Endothelial cell (in vitro differentiated cells): ENCODE data around the gene ATP10D. TPM values are rescaled to one million over a fixed set of nuclear protein-coding genes. Genes with fewer than 3 reads are reported as not detected.

Experiments used
- DNase-seq: peaks from one replicate; pipeline ENCODE4 v3.0.0; 2021; ENCODE audit warnings: low spot score
- H3K27ac Mint-ChIP-seq: one replicate; pipeline ENCODE4 v1.8.0; 2021; ENCODE audit warnings: mixed read lengths, inconsistent platforms; ENCODE audit not compliant: unreplicated experiment
- H3K27me3 Mint-ChIP-seq: one replicate; pipeline ENCODE4 v1.8.0; 2021; ENCODE audit warnings: mild to moderate bottlenecking, moderate library complexity, mixed read lengths, inconsistent platforms; ENCODE audit not compliant: unreplicated experiment
- H3K36me3 Mint-ChIP-seq: one replicate; pipeline ENCODE4 v1.8.0; 2021; ENCODE audit warnings: mild to moderate bottlenecking, low read depth, mixed read lengths, inconsistent platforms; ENCODE audit not compliant: unreplicated experiment
- H3K4me1 Mint-ChIP-seq: one replicate; pipeline ENCODE4 v1.8.0; 2021; ENCODE audit warnings: mild to moderate bottlenecking, mixed read lengths, inconsistent platforms; ENCODE audit not compliant: unreplicated experiment
- H3K4me3 Mint-ChIP-seq: one replicate; pipeline ENCODE4 v1.8.0; 2021; ENCODE audit warnings: mild to moderate bottlenecking, mixed read lengths, inconsistent platforms; ENCODE audit not compliant: unreplicated experiment
- H3K9me3 Mint-ChIP-seq: one replicate; pipeline ENCODE4 v1.8.0; 2021; ENCODE audit warnings: mixed read lengths, inconsistent platforms; ENCODE audit not compliant: unreplicated experiment
- total RNA-seq: library from RNA; stranded (reverse); fragmentation: NEBNext Ultra II Directional; extraction: Animal tissue kit (Norgen Biotek cat#: 25700); gene quantifications from one replicate; pipeline ENCODE4 v1.2.1, GENCODE V29; 2021; ENCODE audit not compliant: unreplicated experiment
- TF ChIP-seq, protein P1 (sequence below): fragments of 200-600 bp; sonication (generic); IDR thresholded peaks from one replicate; pipeline ENCODE4 v1.5.0; 2021; ENCODE audit warnings: antibody characterized with exemption; ENCODE audit not compliant: unreplicated experiment

The ATP10D gene
- total RNA-seq, 1 donor from 2014 or later, result 9.3 TPM

DNA sequence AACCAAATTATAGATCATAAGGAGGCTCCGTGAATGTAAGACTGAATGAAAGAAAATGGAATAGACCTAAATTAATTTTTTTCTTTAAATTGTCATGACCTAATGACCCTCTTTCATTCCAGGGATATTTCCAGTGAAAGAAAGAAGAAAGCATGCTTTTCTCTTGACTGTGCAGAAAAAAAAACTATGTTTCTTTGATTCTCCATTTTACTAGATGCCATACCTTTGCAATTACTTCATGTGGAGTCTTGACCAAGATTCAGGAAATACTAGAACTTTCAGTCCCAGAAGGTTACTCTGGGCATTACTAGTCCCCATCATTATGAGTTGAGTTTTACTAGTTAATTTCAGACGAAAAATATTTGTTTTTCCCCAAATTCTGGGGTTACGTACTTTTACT is 15.1 kb upstream of the ATP10D start:
- H3K36me3 Mint-ChIP-seq, result no peaks in the 10 kb centered on the region
- H3K9me3 Mint-ChIP-seq, result no peaks in the 10 kb centered on the region
- TF ChIP-seq, protein P1, sequence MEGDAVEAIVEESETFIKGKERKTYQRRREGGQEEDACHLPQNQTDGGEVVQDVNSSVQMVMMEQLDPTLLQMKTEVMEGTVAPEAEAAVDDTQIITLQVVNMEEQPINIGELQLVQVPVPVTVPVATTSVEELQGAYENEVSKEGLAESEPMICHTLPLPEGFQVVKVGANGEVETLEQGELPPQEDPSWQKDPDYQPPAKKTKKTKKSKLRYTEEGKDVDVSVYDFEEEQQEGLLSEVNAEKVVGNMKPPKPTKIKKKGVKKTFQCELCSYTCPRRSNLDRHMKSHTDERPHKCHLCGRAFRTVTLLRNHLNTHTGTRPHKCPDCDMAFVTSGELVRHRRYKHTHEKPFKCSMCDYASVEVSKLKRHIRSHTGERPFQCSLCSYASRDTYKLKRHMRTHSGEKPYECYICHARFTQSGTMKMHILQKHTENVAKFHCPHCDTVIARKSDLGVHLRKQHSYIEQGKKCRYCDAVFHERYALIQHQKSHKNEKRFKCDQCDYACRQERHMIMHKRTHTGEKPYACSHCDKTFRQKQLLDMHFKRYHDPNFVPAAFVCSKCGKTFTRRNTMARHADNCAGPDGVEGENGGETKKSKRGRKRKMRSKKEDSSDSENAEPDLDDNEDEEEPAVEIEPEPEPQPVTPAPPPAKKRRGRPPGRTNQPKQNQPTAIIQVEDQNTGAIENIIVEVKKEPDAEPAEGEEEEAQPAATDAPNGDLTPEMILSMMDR, result no peak
- no peak overlapping the region for H3K27ac Mint-ChIP-seq
- H3K27me3 Mint-ChIP-seq, result no peaks in the 10 kb centered on the region
- H3K4me1 Mint-ChIP-seq, result peaks cover 5% of the 10 kb centered on the region
- no peak for DNase-seq
- no peak overlapping the region for H3K4me3 Mint-ChIP-seq

DNA sequence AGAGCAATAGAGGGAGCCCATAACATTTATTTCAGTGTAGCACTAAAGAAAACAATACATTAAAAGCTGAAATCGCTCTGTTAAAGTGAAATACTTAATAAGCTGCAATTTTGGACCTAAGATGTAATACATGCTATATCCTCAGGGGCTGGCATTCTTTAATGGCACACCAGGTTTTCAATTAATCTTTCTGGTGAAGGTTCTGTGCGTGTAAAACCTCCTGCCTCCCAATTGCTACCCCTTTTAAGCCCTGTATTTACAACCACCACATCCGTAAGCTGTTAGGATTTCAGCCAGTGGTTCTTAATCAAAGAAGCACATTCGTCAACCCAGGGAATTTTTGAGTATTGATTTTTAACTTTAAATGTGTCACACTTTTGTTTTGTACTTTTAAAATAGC is 14.0 kb upstream of the ATP10D start:
- peaks cover 5% of the 10 kb centered on the region for H3K4me1 Mint-ChIP-seq
- no peaks in the 10 kb centered on the region for H3K27me3 Mint-ChIP-seq
- H3K4me3 Mint-ChIP-seq, result no peak overlapping the region
- no peaks in the 10 kb centered on the region for H3K9me3 Mint-ChIP-seq
- no peak overlapping the region for H3K27ac Mint-ChIP-seq
- no peaks in the 10 kb centered on the region for H3K36me3 Mint-ChIP-seq
- no peak for DNase-seq
- TF ChIP-seq, protein P1, result no peak

DNA sequence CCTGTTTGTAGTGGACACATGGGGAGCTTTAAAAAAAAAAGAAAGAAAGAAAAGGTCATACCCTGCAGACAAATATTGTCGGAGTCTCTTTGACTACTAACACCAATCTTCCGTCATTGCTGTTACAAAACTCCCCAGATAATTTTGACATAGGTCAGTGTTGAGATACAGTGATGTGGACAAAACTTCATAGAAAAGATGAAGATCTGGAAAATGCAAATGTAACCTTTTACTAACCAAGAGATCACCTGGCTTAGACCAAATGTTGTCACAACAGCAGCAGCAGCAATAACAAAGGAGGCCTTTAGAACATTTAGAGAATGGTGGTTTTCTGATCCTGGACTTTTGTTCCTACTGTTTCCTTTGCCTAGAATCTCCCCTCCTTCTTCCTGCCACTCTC is 13.5 kb upstream of the ATP10D start:
- Mint-ChIP-seq H3K36me3 (no peaks in the 10 kb centered on the region), H3K27ac (no peak overlapping the region), H3K4me3 (no peak overlapping the region), H3K9me3 (no peaks in the 10 kb centered on the region), H3K27me3 (peaks cover under 1% of the 10 kb centered on the region), H3K4me1 (peaks cover 5% of the 10 kb centered on the region)
- no peak for DNase-seq
- TF ChIP-seq, protein P1, result no peak

DNA sequence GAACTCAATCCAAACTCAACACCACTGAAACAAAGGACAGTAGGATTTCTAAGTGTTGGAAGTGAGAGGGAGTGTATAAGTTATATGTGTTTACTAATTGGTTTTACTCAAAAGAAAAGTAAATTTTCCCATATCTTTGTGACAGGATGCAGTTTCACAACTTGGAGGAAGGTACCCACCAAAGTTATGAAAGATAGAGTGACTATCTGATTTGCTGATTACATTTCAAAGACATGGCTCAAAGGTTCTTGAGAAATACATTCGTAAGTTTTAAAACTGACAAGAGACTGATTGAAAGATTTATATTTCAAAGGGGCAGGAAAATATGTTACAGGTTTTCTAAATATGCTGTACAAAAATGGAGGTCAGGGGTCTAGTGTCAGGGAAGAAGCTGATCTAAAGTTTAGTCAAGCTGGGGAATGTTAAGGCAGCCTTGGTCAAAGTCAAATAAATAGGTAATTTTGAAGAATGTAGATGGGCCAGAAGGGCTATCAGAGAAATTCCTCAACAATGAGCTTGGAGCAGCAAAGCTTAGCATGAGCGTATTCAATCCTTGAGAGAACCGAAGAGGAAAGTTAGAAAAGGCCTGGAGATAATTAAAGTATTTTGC is 11.8 kb upstream of the ATP10D start:
- TF ChIP-seq, protein P1, result no peak
- no peak overlapping the region for H3K27ac Mint-ChIP-seq

DNA sequence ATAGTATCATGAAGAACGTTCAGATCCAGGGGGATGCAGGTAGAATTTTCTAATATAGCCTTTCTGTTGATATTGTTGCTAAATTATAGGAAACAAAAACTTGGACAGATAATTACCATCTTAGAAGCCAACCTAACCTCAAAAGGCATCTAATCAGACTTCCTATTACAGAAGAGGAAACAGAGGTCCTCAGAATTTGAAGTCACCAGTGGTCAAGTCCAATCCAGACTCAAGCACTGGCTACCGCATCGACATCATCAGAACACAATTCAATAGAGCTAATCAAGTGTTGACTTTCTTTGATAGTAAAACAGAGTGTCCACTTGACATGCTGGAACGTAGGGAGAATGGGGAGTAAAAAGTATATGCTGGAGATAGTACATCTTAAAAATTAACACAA is 10.3 kb upstream of the ATP10D start:
- TF ChIP-seq, protein P1, result no peak

More for the DNA sequence above, 11.8 kb upstream of the ATP10D start:
- peaks cover 2% of the 10 kb centered on the region for H3K27me3 Mint-ChIP-seq
- peaks cover 5% of the 10 kb centered on the region for H3K4me1 Mint-ChIP-seq
- H3K9me3 Mint-ChIP-seq, result no peaks in the 10 kb centered on the region
- H3K4me3 Mint-ChIP-seq, result no peak overlapping the region
- H3K36me3 Mint-ChIP-seq, result no peaks in the 10 kb centered on the region
- DNase-seq, result no peak

More for the DNA sequence above, 10.3 kb upstream of the ATP10D start:
- peaks cover 2% of the 10 kb centered on the region for H3K27me3 Mint-ChIP-seq
- peaks cover 5% of the 10 kb centered on the region for H3K4me1 Mint-ChIP-seq
- H3K4me3 Mint-ChIP-seq, result no peak overlapping the region
- H3K27ac Mint-ChIP-seq, result no peak overlapping the region
- no peak for DNase-seq
- no peaks in the 10 kb centered on the region for H3K9me3 Mint-ChIP-seq
- no peaks in the 10 kb centered on the region for H3K36me3 Mint-ChIP-seq
